T-helper 1 cell (primary cell): ENCODE results near the gene CSMD2.

Experiments
- DNase-seq, 5 donors: peaks; one replicate each; pipeline ENCODE4 v3.0.0-alpha.2; 2012 to 2020

The CSMD2 gene

DNA sequence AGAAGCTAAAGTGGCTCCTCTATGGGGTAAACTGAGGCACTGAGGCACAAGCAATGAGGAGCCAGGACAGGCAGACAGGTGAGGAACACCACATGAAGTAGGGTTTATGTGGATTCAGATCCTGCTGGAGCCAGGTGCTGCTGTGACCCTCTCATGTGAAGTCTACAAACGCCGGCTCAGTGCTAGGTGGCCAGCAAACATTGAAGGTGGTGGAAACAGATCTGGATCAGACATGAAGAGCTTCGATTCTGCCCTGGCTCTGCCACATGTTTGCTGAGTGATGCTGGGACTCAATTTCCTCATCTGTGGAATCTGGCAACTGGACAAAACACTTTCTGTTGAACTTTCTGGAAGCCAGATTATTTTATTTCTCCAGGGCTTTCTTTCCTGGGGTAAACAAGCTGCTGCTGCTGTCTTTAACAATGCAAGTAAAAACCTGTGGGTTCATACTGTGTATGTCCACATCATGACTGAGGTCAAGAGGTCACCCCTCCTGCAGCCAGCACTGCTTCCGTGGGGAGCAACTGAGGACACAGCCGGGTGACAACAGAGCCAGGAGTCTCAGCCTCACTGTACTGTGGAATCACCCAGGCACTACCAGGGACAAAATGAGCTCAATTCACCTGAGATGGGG is 267.8 kb downstream of the CSMD2 start:
- DNase-seq: no peak

DNA sequence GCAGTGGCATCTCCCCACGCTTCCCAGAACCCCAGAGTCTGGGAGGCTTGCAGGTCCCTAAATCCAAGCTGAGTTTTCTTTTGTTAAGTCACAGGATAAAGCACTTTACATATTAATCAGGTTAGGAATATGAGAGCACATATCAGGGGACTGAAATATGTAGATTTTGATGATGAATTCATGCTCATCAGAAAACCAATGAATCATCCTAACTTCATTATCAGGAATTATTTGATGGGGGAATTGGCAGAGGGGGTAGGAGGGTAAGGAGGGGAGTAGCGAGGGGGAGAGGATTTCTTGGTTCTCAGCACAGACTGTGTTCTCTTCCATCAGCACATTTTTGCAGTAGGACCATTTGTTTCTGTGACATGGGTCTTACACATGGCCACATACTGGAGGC is 269.1 kb downstream of the CSMD2 start:
- no peak for DNase-seq

DNA sequence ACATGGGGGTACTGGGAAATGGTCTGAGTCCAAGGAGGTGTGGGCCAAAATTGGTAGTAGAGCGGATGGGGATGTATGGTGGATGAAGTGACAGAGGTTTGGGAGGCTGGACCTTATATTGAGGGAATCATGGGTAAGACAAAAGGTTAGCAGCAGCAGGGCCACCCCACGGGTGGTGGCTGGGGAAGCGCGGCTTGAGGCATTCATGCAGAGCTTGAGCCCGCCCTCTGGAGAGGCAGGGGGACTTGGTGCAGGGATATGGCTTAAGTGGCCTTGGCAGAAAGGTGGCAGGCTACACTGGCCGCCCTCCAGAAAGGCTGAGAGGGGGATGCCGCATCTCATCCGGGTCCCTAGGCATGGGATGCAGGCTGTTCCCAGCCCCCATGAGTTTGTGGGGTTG is 269.6 kb downstream of the CSMD2 start:
- DNase-seq: no peak

DNA sequence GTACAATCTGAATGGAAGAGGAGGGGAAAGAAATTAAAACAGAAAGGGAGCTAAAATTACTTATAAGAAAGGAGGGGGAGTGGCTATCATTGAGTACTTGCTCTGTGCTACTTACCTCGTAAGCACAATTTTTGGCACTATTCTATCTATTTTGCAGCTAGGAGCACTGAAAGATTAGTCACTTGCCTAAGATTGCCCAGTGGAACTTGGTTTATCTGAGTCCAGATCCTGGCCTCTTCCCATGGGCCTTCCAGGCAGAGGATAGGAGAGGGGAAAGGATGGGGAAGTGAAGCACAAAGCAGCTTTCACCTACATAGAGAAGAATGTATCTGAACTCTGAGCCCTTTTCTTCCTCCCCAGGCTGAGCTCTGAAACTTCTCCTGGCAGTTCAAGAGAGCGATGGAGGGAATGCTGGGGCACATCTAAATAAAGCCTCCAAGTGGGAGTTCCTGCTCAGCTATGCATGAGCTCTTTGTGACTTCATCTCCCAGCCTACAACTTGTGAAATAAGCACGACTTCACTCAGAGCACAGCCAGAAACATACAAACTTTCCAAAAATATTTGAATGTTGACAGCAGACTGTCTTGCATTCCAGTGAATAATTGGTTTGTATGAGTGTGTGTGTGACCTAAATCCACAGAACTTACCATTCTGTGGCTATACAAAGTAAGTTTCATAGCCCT is 271.7 kb downstream of the CSMD2 start:
- no peak for DNase-seq

DNA sequence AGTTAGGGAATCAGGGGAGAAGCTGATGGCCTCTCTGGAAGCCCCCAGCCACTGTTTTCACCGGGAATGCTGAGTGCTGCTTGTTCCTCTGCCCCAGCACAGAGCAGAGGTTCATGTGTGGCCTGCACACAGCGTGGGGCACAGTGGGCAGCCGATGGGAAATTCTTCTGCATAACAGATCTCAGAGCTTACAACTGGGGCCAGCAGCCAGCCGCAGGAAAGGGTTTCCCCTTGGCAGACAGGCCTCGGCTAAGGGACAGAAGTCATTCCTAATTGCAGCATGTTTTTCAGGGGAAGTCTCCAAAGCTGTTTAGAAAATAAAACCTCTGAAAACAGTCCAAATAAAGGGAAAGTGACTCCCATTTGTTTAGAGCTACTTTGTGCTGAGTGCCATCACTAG is 278.5 kb downstream of the CSMD2 start:
- DNase-seq: no peak

DNA sequence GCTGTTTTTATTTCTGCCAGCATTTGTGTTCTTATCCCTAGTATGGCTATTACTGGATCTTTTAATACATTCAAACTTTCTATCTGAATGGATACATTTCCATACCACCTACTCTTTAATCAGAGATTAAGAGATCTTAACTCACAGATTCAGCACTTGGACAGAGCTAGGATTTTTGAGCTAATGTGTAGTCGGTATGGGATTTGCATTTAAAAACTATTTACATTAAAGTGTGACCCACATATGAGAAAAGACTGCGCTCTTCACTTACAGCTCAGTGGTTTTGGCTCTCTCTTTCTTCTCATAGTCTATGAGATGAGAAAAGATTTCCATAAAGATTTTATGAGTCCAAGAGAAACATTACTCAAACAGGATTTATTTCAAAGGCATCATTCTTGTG is 284.7 kb downstream of the CSMD2 start:
- DNase-seq: no peak

DNA sequence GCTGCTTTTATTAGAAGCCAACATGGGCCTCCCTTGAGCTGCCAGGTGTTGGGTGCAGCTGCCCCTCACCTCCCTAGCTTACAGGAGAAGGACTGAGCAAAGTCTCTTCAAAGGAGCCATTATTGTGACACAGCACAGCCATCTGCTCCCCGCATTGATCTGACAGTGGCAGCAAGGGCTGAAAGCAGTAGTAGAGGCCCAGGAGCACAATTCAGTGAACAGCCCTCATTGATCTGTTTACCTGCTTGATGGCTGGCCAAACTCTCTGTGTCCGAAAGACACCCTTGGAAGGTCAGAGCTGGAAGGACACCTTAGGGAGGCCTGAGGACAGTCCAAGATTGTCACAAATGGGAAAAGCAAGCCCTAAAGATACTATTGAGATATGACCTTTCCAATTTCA is 286.6 kb downstream of the CSMD2 start:
- DNase-seq: no peak

DNA sequence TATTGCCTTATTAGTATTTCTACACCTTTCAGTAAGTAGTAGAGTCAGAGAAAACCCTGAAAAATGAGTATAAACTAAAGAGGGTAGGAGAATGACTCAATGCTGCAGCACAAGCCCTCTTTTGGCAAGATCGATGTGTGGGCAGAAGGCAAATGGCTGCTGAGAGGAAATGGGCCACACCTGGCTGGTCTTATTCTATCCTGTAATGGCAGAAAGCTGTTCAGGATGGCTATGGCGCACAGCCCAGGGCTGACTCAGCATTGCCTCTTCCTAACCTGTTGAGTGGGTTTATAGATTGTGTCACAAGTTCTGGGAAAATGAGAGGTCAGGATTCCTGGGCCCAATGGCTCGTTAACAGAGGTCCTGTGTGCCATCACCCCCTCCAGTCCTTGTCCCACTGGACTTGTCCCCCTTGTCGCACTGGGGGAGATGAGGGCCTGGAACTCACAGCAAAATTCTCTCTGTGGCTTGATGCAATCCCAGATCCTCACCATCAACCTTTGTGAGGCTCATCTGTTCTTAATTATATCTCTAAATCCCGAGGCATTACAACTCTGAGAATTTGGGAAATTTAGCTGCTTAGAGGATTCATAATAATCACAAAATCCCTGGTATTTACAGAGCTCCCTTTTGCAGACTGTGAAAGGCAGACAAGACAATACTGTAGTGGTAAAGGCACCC is 287.9 kb downstream of the CSMD2 start:
- DNase-seq: no peak

DNA sequence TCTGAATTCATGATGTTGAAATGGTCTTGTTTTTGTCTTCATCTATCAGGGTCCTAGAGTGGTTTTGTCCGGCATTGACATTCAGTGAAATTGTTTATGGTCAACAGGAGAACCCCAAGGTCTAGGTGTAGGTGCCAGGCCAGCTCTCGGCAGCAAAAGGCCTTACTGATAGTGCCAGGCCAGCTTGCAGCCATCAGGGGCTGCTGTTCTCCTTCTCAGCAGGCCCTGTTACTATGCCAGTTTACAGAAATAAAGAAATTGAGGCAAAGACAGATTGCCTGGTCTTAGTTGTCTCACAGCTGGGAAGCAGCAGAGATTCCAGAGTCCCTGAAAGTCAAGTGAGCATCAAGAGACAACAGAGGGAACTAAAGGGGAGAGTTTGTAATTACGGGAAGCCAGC is 289.2 kb downstream of the CSMD2 start:
- DNase-seq: no peak

DNA sequence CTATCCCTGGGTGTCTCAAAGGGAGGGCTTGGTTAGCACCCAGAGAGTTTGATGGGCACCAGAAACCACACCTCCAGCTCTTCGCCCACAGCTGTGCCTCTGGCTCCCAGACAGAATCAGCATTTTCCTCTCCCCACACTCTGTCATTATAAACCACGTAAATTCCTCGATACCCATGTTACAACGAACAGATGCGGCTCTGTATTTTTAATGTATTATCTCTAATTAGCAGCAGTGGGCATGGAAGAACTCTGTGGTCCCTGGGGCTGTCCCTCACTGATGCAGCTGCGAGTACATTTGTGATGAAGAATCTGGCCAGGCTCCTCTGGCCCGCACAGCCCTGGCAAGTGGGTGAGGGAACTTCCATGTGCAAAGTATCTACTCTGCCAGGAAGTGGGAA is 290.4 kb downstream of the CSMD2 start:
- no peak for DNase-seq

DNA sequence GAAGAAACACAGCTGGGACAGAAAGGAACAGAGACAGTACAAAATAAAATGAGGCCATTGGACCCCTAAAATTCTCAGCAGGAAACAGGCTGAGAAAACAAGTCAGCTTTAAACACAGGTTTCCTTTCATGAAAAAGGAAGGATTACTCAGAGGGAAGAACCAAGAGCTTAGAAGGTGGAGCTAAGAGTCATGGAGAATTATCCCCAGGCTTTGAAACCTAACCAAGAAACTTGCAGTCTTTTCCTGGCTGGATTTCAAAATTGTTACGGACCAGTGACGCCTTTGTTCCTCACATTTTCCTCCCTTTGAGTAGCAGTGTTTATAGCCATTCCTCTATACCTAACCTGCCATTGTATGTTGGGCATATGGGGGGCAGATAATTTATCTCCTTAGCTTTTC is 292.3 kb downstream of the CSMD2 start:
- DNase-seq: no peak

DNA sequence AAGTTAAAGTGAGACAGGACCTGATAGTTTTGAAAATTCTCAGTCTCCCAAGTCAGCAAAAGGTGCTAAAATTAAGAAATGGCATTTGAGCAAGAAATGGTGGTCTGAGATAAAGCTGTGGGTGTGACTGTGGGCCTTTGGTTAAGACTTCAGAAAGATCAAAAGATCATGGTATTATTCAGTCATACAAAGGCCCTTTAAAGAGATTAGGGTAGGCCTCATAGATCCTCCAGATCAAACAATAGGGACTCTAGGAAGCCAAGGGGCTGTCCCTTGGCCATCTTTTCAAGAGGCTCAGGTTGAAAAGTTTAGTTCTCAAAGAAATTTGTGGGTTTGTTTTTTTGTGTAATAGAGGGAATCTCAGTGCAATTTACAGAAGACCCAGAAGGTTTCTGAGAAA is 292.8 kb downstream of the CSMD2 start:
- no peak for DNase-seq

DNA sequence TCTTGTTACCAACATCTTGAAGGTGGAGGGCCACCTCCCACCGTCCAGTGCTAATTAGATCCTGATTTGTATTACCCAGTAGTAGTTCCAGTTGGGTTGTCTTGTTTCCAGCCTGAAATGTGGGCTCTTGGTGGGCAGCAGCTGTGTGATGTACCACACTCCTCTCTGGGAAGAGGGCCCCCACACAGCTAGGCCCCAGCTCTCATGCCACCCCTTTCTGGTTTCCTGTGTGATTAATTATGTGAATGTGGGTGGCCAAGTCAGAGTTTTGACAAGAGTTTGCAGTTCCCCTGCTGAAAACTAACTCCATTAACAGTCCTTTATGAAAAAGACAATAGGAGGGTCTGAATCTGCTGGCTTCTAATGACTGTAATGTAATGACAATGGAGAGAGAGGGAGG is 297.3 kb downstream of the CSMD2 start:
- DNase-seq: no peak

DNA sequence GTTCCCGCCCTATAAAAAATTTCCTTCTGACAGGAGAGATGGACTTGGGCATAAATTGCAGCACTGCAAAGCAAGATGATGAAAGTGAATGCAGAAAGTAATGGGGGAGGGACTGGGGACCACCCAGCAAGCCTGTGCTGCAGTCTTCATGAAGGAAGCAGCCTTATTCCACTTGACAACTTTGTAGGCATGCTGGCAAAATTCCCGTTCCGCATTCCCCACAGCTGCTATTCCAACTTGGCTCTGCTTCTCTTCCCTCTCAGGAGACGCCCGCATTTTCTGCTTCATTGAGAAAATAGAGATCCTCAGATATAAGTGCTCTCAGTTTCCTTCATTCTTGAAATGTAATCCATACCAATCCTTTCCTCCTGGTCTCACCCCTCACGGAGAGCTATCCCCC is 298.7 kb downstream of the CSMD2 start:
- no peak for DNase-seq

DNA sequence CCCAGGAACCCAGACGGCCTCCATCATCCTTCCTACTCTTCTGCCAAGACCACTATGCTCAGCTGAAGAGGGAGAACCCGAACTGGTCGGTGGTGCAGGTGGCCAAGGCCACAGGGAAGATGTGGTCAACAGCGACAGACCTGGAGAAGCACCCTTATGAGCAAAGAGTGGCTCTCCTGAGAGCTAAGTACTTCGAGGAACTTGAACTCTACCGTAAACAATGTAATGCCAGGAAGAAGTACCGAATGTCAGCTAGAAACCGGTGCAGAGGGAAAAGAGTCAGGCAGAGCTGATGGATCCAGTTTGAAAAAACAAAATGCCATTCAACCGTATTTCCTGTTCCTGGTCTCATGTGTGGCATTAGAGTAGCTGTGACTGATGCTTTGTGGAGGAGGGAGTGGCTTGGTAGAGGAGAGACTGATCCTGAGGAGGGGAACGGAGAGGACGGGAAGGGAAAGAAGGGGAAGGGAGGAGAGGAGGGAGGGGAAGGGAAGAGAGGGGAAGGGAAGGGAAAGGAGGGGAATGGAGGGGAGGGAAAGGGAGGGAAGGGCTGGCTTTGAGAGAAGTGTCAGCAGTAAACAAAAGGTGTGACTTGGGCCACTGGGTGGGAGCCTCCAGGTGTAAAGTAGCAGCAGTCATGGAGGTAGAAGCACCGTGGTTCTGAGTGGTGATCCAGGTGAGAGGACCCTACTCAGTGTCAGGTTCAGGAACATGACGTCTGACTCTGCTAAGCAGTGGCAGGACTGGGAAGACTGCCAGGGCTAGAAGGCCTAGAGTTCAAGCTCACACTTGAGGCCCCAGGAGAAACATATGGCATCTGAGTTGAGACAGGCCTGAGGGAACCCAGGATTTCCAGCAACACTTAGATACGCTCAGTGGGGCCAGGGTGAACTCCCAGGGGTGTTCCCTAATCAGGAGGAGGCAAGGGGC is 300.3 kb downstream of the CSMD2 start:
- DNase-seq: no peak

DNA sequence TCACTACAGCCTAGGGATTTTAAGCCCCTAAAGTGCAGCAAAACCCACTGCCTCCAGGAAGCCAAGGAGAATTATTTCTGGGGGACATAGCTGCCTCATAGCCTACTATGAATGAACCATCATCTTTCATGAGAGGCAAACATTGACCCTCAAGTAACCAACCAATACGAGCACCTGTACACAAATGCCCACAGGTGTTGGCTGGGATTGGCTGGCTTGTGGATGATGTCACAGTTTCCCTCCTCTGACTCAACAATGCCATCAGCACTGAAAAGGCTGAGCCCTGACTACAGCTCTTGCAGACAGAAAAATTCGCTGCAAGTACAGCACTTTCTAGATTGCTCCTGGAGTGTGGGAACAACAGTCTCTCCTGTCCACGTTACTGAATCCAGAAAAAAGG is 301.3 kb downstream of the CSMD2 start, which contains the start of gene HMGB4:
Gene HMGB4 (plus strand): TSS at position 301 of the 400 bp plus-strand sequence. CDS start 113 bp downstream, outside the sequence.
- DNase-seq: no peak

DNA sequence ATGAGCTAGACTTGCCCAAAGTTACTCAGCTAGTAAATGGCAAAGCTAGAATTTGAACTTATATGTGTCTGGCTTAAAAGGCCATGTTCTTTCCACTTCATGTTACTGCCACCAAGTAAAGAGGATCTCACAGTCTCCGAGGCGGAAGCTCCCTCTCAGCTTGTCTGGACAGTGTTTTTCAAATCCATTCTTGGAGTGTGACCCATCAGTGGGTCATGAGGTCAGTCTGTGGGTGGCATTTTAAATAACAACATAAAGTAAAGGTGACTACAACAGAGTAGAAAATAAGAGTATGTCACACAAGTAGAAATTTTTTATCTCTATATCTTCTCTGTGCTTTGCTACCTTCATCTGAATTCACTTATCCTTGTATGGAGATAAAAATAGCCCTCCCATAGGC is 304.4 kb downstream of the CSMD2 start:
- no peak for DNase-seq

DNA sequence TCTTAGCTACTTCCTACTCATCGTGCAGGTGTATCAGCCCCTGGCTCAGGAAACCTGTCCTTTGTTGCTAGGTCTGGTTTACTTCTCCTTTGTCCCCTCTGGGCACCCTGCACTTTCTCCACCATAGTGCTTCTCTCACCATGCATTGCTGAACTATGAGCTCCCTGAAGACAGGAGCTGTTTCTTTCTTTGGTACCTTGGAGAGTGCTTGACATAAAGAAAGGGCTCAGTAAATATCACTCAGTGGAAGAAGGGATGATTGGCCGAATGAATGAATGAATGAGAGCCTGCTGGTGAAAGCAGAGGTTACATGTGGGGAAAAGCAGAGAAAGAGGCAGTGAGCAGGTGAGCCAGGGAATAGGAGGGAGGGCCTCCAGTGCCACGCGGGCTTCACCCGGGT is 310.9 kb downstream of the CSMD2 start:
- no peak for DNase-seq

DNA sequence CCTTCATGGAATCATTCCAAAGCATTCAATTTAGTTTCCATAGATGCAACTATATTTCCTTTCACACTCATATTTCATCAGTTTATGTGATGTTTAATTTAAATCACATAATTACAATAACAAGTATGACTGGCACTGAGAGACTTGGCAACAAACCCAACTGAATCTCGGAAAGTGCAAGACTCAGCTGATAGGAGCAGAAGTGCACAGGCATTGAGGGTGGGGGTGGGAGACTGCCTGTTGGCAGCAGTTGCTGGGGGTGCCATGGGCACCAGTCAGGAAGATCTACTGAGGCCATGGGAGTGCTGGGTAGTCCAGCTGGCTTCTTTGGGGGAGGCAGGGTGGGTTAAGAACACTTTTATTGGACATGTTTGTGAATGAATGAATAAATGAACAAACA is 311.6 kb downstream of the CSMD2 start:
- no peak for DNase-seq

DNA sequence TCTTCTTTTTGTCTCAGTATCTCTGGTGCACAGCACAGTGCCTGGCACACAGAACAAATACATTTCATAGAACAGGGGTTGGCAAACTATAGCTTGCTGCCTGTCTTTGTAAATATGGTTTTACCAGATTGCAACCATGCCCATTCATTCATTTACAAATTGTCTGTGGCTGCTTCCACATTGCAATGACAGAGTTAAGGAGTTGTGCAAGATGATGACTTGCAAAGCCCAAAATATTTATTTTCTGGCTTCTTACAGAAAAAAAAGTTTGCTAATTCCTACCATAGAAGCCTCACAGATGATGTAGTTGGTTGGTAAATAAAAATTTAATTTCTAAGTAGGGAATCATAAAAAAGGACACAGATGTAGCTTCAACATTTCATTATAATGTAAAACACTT is 312.3 kb downstream of the CSMD2 start:
- no peak for DNase-seq

DNA sequence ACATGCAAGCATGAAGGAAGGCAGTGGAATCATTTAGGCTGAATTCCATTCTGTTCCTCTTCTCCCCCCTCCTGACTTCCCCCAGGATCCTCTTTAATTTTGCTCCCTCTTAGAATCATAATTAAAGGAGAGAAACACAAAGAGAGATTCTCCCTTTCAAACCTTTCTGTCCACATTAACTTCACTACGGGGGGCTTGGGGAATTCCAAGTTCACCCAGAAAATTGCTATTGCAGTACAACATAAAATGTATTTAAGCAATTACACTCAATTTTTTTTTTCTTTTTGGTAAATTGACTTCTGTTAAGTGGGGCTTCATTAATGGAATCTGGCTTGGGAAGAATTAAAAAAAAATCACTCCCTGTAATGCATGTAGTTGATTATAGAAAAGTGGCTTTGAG is 314.5 kb downstream of the CSMD2 start:
- DNase-seq: no peak

DNA sequence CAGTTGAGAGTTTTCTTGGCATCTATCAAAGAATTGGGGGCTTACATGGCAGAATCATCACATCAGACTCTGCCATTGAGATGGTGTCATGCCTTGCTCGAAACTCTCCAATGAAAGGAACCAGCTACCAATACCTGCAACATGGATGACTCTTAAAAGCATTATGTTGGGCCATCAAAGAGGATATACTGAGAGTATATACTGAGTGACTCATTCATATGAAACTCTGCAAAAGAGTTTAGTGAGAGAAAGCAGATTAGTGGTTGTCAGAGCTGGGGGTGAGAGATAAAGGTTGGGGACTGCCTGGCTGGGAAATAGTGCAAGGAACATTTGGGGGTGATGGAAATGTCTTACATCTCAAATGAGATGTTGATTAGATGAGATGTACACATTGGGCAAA is 315.8 kb downstream of the CSMD2 start:
- DNase-seq: no peak
